Measurements from ENCODE around the gene CAMTA1. TPM values are rescaled to one million over a fixed set of nuclear protein-coding genes. Genes with fewer than 3 reads are reported as not detected.

The CAMTA1 gene
- total and polyA plus RNA-seq, 4 donors = 90.5 to 236 (median 195) TPM

- peaks cover 3% of the 10 kb centered on the region for H3K36me3 ChIP-seq (ENCODE audit: control insufficient read depth, insufficient read depth, low read length)
- 95% methylated on average over 4 of the region's 4 CpGs for WGBS (ENCODE audit: insufficient coverage)
- no peak overlapping the region for H3K4me3 ChIP-seq (ENCODE audit: low read depth, low read length)
- no peaks in the 10 kb centered on the region for H3K9me3 ChIP-seq (ENCODE audit: control insufficient read depth, insufficient read depth, low read length)
- H3K27me3 ChIP-seq (ENCODE audit: control insufficient read depth, insufficient read depth, low read length) = no peaks in the 10 kb centered on the region
- peaks cover 46% of the 10 kb centered on the region for H3K4me1 ChIP-seq (ENCODE audit: control insufficient read depth, insufficient read depth, low read length)
- H3K27ac ChIP-seq (ENCODE audit: low read depth, low read length) = no peak overlapping the region
- no peak for DNase-seq (ENCODE audit: low read depth in 4 of 6, low spot score in 6 of 6)
Observed at GRCh38 chr1:7613851-7614205, 828.6 kb downstream of the CAMTA1 start.

GRCh38 chr1:7614576-7615074 is 829.4 kb downstream of the CAMTA1 start:
- H3K4me3 ChIP-seq (ENCODE audit: low read depth, low read length) = no peak overlapping the region
- 77% methylated on average over 8 of the region's 9 CpGs for WGBS (ENCODE audit: insufficient coverage)
- DNase-seq (ENCODE audit: low read depth in 4 of 6, low spot score in 6 of 6) = no peak
- H3K9me3 ChIP-seq (ENCODE audit: control insufficient read depth, insufficient read depth, low read length) = no peaks in the 10 kb centered on the region
- no peak overlapping the region for H3K27ac ChIP-seq (ENCODE audit: low read depth, low read length)
- H3K27me3 ChIP-seq (ENCODE audit: control insufficient read depth, insufficient read depth, low read length) = no peaks in the 10 kb centered on the region
- H3K4me1 ChIP-seq (ENCODE audit: control insufficient read depth, insufficient read depth, low read length) = peaks cover 42% of the 10 kb centered on the region
- H3K36me3 ChIP-seq (ENCODE audit: control insufficient read depth, insufficient read depth, low read length) = peaks cover 3% of the 10 kb centered on the region

- DNase-seq (ENCODE audit: low read depth in 4 of 6, low spot score in 6 of 6) = no peak
- no peaks in the 10 kb centered on the region for H3K27me3 ChIP-seq (ENCODE audit: control insufficient read depth, insufficient read depth, low read length)
- WGBS (ENCODE audit: insufficient coverage) = 84% methylated on average over 4 of the region's 5 CpGs
Observed at GRCh38 chr1:7615138-7615537, 829.9 kb downstream of the CAMTA1 start.

GRCh38 chr1:7616076-7616832 is 831.0 kb downstream of the CAMTA1 start:
- Histone ChIP-seq H3K4me1 (ENCODE audit: control insufficient read depth, insufficient read depth, low read length) (peaks cover 45% of the 10 kb centered on the region), H3K4me3 (ENCODE audit: low read depth, low read length) (no peak overlapping the region), H3K27ac (ENCODE audit: low read depth, low read length) (no peak overlapping the region), H3K27me3 (ENCODE audit: control insufficient read depth, insufficient read depth, low read length) (no peaks in the 10 kb centered on the region), H3K9me3 (ENCODE audit: control insufficient read depth, insufficient read depth, low read length) (no peaks in the 10 kb centered on the region), H3K36me3 (ENCODE audit: control insufficient read depth, insufficient read depth, low read length) (peaks cover 3% of the 10 kb centered on the region)
- WGBS (ENCODE audit: insufficient coverage) = 31% methylated on average over 11 of the region's 14 CpGs
- DNase-seq (ENCODE audit: low read depth in 4 of 6, low spot score in 6 of 6) = peak in 3 of 6 donors; percentile 18 to 66 (median 44)

More at GRCh38 chr1:7615138-7615537, 829.9 kb downstream of the CAMTA1 start:
- H3K9me3 ChIP-seq (ENCODE audit: control insufficient read depth, insufficient read depth, low read length) = no peaks in the 10 kb centered on the region
- peaks cover 3% of the 10 kb centered on the region for H3K36me3 ChIP-seq (ENCODE audit: control insufficient read depth, insufficient read depth, low read length)
- H3K27ac ChIP-seq (ENCODE audit: low read depth, low read length) = no peak overlapping the region
- peaks cover 39% of the 10 kb centered on the region for H3K4me1 ChIP-seq (ENCODE audit: control insufficient read depth, insufficient read depth, low read length)
- H3K4me3 ChIP-seq (ENCODE audit: low read depth, low read length) = no peak overlapping the region

GRCh38 chr1:7616953-7617352 is 831.7 kb downstream of the CAMTA1 start:
- Histone ChIP-seq H3K4me1 (ENCODE audit: control insufficient read depth, insufficient read depth, low read length) (peaks cover 50% of the 10 kb centered on the region), H3K4me3 (ENCODE audit: low read depth, low read length) (no peak overlapping the region), H3K27me3 (ENCODE audit: control insufficient read depth, insufficient read depth, low read length) (no peaks in the 10 kb centered on the region), H3K9me3 (ENCODE audit: control insufficient read depth, insufficient read depth, low read length) (no peaks in the 10 kb centered on the region), H3K36me3 (ENCODE audit: control insufficient read depth, insufficient read depth, low read length) (no peaks in the 10 kb centered on the region), H3K27ac (ENCODE audit: low read depth, low read length) (no peak overlapping the region)
- 53% methylated on average over 9 of the region's 10 CpGs for WGBS (ENCODE audit: insufficient coverage)
- DNase-seq (ENCODE audit: low read depth in 4 of 6, low spot score in 6 of 6) = no peak

GRCh38 chr1:7617826-7618225 is 832.6 kb downstream of the CAMTA1 start:
- Histone ChIP-seq H3K4me1 (ENCODE audit: control insufficient read depth, insufficient read depth, low read length) (peaks cover 47% of the 10 kb centered on the region), H3K9me3 (ENCODE audit: control insufficient read depth, insufficient read depth, low read length) (no peaks in the 10 kb centered on the region), H3K27ac (ENCODE audit: low read depth, low read length) (no peak overlapping the region), H3K4me3 (ENCODE audit: low read depth, low read length) (no peak overlapping the region), H3K27me3 (ENCODE audit: control insufficient read depth, insufficient read depth, low read length) (no peaks in the 10 kb centered on the region), H3K36me3 (ENCODE audit: control insufficient read depth, insufficient read depth, low read length) (no peaks in the 10 kb centered on the region)
- 100% methylated on average over 1 of the region's 3 CpGs for WGBS (ENCODE audit: insufficient coverage)
- no peak for DNase-seq (ENCODE audit: low read depth in 4 of 6, low spot score in 6 of 6)

- Histone ChIP-seq H3K4me3 (ENCODE audit: low read depth, low read length) (no peak overlapping the region), H3K27ac (ENCODE audit: low read depth, low read length) (no peak overlapping the region), H3K27me3 (ENCODE audit: control insufficient read depth, insufficient read depth, low read length) (no peaks in the 10 kb centered on the region), H3K9me3 (ENCODE audit: control insufficient read depth, insufficient read depth, low read length) (no peaks in the 10 kb centered on the region), H3K4me1 (ENCODE audit: control insufficient read depth, insufficient read depth, low read length) (peaks cover 62% of the 10 kb centered on the region), H3K36me3 (ENCODE audit: control insufficient read depth, insufficient read depth, low read length) (no peaks in the 10 kb centered on the region)
- DNase-seq (ENCODE audit: low read depth in 4 of 6, low spot score in 6 of 6) = peak in 1 of 6 donors; percentile 65
- 77% methylated on average over 3 of the region's 4 CpGs for WGBS (ENCODE audit: insufficient coverage)
Observed at GRCh38 chr1:7620196-7620595, 834.9 kb downstream of the CAMTA1 start.

- peaks cover 60% of the 10 kb centered on the region for H3K4me1 ChIP-seq (ENCODE audit: control insufficient read depth, insufficient read depth, low read length)
- no peaks in the 10 kb centered on the region for H3K9me3 ChIP-seq (ENCODE audit: control insufficient read depth, insufficient read depth, low read length)
- H3K36me3 ChIP-seq (ENCODE audit: control insufficient read depth, insufficient read depth, low read length) = no peaks in the 10 kb centered on the region
- WGBS (ENCODE audit: insufficient coverage) = 66% methylated on average over 18 of the region's 24 CpGs
- DNase-seq (ENCODE audit: low read depth in 4 of 6, low spot score in 6 of 6) = no peak
- H3K27me3 ChIP-seq (ENCODE audit: control insufficient read depth, insufficient read depth, low read length) = no peaks in the 10 kb centered on the region
- H3K4me3 ChIP-seq (ENCODE audit: low read depth, low read length) = no peak overlapping the region
- H3K27ac ChIP-seq (ENCODE audit: low read depth, low read length) = no peak overlapping the region
Observed at GRCh38 chr1:7621334-7622219, 836.3 kb downstream of the CAMTA1 start.

- no peaks in the 10 kb centered on the region for H3K36me3 ChIP-seq (ENCODE audit: control insufficient read depth, insufficient read depth, low read length)
- 23% methylated on average over 8 of the region's 8 CpGs for WGBS (ENCODE audit: insufficient coverage)
- peak overlapping the region; percentile 52 for H3K27ac ChIP-seq (ENCODE audit: low read depth, low read length)
- no peak overlapping the region for H3K4me3 ChIP-seq (ENCODE audit: low read depth, low read length)
- no peaks in the 10 kb centered on the region for H3K9me3 ChIP-seq (ENCODE audit: control insufficient read depth, insufficient read depth, low read length)
- peaks cover 55% of the 10 kb centered on the region for H3K4me1 ChIP-seq (ENCODE audit: control insufficient read depth, insufficient read depth, low read length)
- H3K27me3 ChIP-seq (ENCODE audit: control insufficient read depth, insufficient read depth, low read length) = no peaks in the 10 kb centered on the region
- peak in 5 of 6 donors; percentile 38 to 89 (median 74) for DNase-seq (ENCODE audit: low read depth in 4 of 6, low spot score in 6 of 6)
Observed at GRCh38 chr1:7623842-7624241, 838.6 kb downstream of the CAMTA1 start.
